GM12865 (cell line): Measurements from ENCODE around the gene HMGB4.

ENCODE experiments used
- DNase-seq: peaks from one replicate; pipeline ENCODE4 v3.0.0; 2010; ENCODE audit warnings: low read depth
- H3K4me3 ChIP-seq: 2 replicates; pipeline ENCODE4 v1.5.1; 2011; ENCODE audit warnings: mild to moderate bottlenecking, low read depth, low read length, control low read depth
- TF ChIP-seq, protein P1 (sequence below): IDR thresholded peaks from 2 replicates; pipeline ENCODE4 v1.5.1; 2011; ENCODE audit warnings: low read length, control low read depth, low read depth, inconsistent platforms; ENCODE audit not compliant: insufficient read depth; ENCODE audit errors: missing control alignments

Gene HMGB4, protein sequence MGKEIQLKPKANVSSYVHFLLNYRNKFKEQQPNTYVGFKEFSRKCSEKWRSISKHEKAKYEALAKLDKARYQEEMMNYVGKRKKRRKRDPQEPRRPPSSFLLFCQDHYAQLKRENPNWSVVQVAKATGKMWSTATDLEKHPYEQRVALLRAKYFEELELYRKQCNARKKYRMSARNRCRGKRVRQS

GRCh38 chr1:33863779-33864178, at the start of gene HMGB4:
Gene HMGB4 (plus strand): TSS chr1:33864079. CDS start chr1:33864192, 113 bp downstream.
- H3K4me3 ChIP-seq = no peak within 1 kb of the TSS
- DNase-seq = no peak
- TF ChIP-seq, protein P1, sequence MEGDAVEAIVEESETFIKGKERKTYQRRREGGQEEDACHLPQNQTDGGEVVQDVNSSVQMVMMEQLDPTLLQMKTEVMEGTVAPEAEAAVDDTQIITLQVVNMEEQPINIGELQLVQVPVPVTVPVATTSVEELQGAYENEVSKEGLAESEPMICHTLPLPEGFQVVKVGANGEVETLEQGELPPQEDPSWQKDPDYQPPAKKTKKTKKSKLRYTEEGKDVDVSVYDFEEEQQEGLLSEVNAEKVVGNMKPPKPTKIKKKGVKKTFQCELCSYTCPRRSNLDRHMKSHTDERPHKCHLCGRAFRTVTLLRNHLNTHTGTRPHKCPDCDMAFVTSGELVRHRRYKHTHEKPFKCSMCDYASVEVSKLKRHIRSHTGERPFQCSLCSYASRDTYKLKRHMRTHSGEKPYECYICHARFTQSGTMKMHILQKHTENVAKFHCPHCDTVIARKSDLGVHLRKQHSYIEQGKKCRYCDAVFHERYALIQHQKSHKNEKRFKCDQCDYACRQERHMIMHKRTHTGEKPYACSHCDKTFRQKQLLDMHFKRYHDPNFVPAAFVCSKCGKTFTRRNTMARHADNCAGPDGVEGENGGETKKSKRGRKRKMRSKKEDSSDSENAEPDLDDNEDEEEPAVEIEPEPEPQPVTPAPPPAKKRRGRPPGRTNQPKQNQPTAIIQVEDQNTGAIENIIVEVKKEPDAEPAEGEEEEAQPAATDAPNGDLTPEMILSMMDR = no peak

GRCh38 chr1:33814166-33814565, 49.7 kb upstream of the HMGB4 start:
- TF ChIP-seq, protein P1 = no peak
- no peak overlapping the region for H3K4me3 ChIP-seq
- DNase-seq = no peak

GRCh38 chr1:33815061-33815460, 48.8 kb upstream of the HMGB4 start:
- TF ChIP-seq, protein P1 = no peak
- no peak overlapping the region for H3K4me3 ChIP-seq
- no peak for DNase-seq

DNA sequence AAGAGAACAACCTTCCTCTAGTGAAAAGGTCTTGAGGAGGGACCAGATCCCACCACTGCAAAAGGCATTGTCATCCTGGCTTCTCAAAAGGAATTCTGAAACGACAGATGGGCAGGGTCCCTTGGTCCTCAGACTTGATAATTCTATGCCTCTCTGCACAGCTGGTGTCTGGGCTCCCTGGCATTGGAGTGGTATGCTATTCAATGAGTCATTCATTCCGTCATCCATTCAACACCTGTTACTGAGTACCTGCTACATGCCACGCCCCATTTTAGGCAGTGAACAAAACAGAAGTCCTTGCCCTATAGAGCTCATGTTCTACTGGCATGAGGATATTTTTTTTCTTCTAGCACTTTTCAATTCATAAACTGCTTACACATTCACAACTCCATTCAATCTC, 45.8 kb upstream of the HMGB4 start:
- no peak for DNase-seq
- TF ChIP-seq, protein P1 = no peak
- no peak overlapping the region for H3K4me3 ChIP-seq

DNA sequence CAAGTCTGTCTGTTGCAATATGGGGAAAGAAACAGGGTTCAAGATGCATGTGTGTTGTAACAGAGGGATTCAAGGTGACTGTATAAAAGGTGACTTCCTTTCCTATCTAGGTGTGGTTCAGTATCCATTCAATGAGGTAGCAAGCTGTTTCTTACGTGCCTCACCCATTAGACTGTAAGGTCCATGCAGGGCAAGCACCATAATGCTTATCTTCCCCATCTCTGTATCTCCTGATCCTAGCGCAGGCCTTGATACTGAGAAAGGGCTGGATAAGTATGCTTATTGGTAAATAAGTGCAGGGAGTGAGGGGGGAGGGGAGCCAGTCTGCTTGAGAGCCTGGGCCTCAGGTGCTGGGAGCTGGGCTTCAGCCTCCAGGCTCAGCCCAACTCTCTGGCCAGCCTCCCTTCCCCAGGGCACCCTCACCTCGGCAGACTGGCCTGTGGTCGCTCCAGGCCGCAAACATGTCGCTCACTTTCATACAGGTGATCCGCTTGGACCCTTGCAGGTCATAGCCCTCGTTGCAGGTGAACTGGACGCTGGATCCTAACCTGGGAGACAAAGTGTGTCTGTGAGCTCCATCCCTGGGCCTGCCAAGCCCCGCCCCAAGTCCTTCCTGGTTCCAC, 44.5 kb upstream of the HMGB4 start:
- no peak for DNase-seq
- no peak overlapping the region for H3K4me3 ChIP-seq
- TF ChIP-seq, protein P1 = no peak

GRCh38 chr1:33819913-33820311, 44.0 kb upstream of the HMGB4 start:
- H3K4me3 ChIP-seq = no peak overlapping the region
- TF ChIP-seq, protein P1 = no peak
- no peak for DNase-seq

- DNase-seq = no peak
- TF ChIP-seq, protein P1 = no peak
- H3K4me3 ChIP-seq = no peak overlapping the region
Observed at GRCh38 chr1:33820804-33821203, 43.1 kb upstream of the HMGB4 start.
